ENCODE measurements around the gene EN2. TPM values are rescaled to one million over a fixed set of nuclear protein-coding genes. Genes with fewer than 3 reads are reported as not detected.
A peak's percentile ranks its signal among the peaks of the same experiment; 100 is the strongest.

The EN2 gene
- total and polyA plus RNA-seq, 2 of the 4 experiments (the other 2 are of a cell fraction): not detected

GRCh38 chr7:155489862-155490696, 32.1 kb downstream of the EN2 start:
- ATAC-seq (ENCODE audit: low read depth) (peak; percentile 51), DNase-seq (no peak)
- no peak overlapping the region for H2AK5ac ChIP-seq (ENCODE audit: low read depth, low read length)
- TF ChIP-seq ELK1 (IDR thresholded peaks at IDR 0.05; ENCODE audit: borderline replicate concordance, low read depth, low read length) (no peak), MXI1 (IDR thresholded peaks at IDR 0.05; ENCODE audit: borderline replicate concordance, low read depth, low read length) (no peak)
- no peak overlapping the region for H3K4me3 ChIP-seq (ENCODE audit: insufficient read depth, low read depth, low read length)
- no peak overlapping the region for H4K91ac ChIP-seq (ENCODE audit: insufficient read depth, low read depth, low read length)
- H3K14ac ChIP-seq (replicated peaks; ENCODE audit: low read depth, low read length): no peak overlapping the region
- no peak overlapping the region for H3K23ac ChIP-seq (ENCODE audit: low read depth, low read length)
- CTCF ChIA-PET: no interaction called here
- no peaks in the 10 kb centered on the region for H3K4me1 ChIP-seq (ENCODE audit: control insufficient read depth, insufficient read depth, low read length)
- H3K9ac ChIP-seq (ENCODE audit: low read depth, low read length): no peak overlapping the region
- no peak overlapping the region for H2BK5ac ChIP-seq (ENCODE audit: low read depth, low read length, poor library complexity, severe bottlenecking)
- no peak overlapping the region for H2BK15ac ChIP-seq (ENCODE audit: low read depth, low read length)
- H3K27ac ChIP-seq (ENCODE audit: insufficient read depth, low read length): no peak overlapping the region
- peak overlapping the region; percentile 21 for H2AFZ ChIP-seq (replicated peaks; ENCODE audit: low read length, poor library complexity)
- BruUV-seq (replicated peaks): no TSS peak
- peak overlapping the region; percentile 44; the same call in 1 of the 2 replicates for H3K4me2 ChIP-seq (ENCODE audit: low read depth, low read length)
- H2BK20ac ChIP-seq (ENCODE audit: low read depth, low read length): no peak overlapping the region
- H3K27me3 ChIP-seq (ENCODE audit: control insufficient read depth, insufficient read depth, low read length): peaks cover 3% of the 10 kb centered on the region; the same call in 1 of the 2 replicates
- no peaks in the 10 kb centered on the region for H3K36me3 ChIP-seq (ENCODE audit: control insufficient read depth, insufficient read depth, low read length)
- no peak overlapping the region for H2BK120ac ChIP-seq (ENCODE audit: low read depth, low read length)
- dilution Hi-C loops (cut with HindIII; ENCODE audit: low sequenced_read_pairs, unreplicated experiment) (no loop called here), in situ Hi-C loops (cut with MboI; ENCODE audit: low sequenced_read_pairs) (no loop called here), intact Hi-C loops (cut with micrococcal nuclease) (no loop called here)
- no peak overlapping the region for H3K18ac ChIP-seq (ENCODE audit: low read depth, low read length)
- H4K20me1 ChIP-seq (ENCODE audit: insufficient read depth, low read length): no peaks in the 10 kb centered on the region
- no peaks in the 10 kb centered on the region for H3K9me3 ChIP-seq (ENCODE audit: control insufficient read depth, insufficient read depth, low read length)
- H3K56ac ChIP-seq (ENCODE audit: extremely low read depth, insufficient read depth, low read length): no peak overlapping the region
- no peaks in the 10 kb centered on the region for H3K79me1 ChIP-seq (ENCODE audit: low read depth in 1 of 2, low read length in 2 of 2)
- H3K9me1 ChIP-seq (ENCODE audit: insufficient read depth, low read length): no peaks in the 10 kb centered on the region
- WGBS, 2 experiments (ENCODE audit: extremely low coverage in 2 of 2, insufficient read length in 1 of 2): 34% methylated on average over 12 of the region's 32 CpGs; no CpG with 5 or more reads in 1 of the 2 experiments
- POLR2A ChIA-PET (ENCODE audit: unreplicated experiment): no interaction called here
- no peak overlapping the region for H3K4ac ChIP-seq (ENCODE audit: low read depth, low read length)
- H2AK9ac ChIP-seq (replicated peaks; ENCODE audit: low read depth, low read length, poor library complexity): no peak overlapping the region
- no peak overlapping the region for H4K8ac ChIP-seq (ENCODE audit: low read depth in 2 of 2, low read length in 2 of 2)
- H4K5ac ChIP-seq (ENCODE audit: low read depth, low read length): no peak overlapping the region
